Panc1 (cell line): ENCODE data around the gene PIK3R1.

Experiments
- CTCF ChIP-seq: fragments of 450-650 bp; IDR thresholded peaks from 2 replicates; pipeline ENCODE4 v1.5.1; 2017; ENCODE audit warnings: mild to moderate bottlenecking
- POLR2AphosphoS5 ChIP-seq: IDR thresholded peaks from 2 replicates; pipeline ENCODE4 v1.6.1; 2012; ENCODE audit warnings: mild to moderate bottlenecking, low read depth, low read length, moderate library complexity

DNA sequence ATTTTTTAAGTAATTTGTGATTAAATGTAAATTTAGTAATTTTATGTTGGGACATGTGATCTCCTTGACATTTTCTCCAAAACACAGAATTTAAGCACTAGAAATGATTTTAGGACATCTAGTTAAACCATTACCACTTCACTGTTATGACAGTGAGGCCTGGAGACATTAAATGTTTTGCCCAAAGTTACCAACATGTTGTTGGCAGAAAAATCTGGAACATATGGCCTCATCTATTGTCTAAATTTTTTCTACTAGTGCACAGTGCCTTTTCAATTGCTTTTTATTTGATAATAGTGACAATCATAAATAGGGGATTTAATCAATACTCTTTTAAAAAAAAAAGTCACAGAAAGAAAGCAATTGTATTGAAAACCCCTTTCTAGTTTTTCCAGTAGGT, 45.6 kb downstream of the PIK3R1 start:
- no peak for TF ChIP-seq POLR2AphosphoS5
- TF ChIP-seq CTCF: no peak
